ENCODE measurements around the gene DNAL1.

The DNAL1 gene

DNA sequence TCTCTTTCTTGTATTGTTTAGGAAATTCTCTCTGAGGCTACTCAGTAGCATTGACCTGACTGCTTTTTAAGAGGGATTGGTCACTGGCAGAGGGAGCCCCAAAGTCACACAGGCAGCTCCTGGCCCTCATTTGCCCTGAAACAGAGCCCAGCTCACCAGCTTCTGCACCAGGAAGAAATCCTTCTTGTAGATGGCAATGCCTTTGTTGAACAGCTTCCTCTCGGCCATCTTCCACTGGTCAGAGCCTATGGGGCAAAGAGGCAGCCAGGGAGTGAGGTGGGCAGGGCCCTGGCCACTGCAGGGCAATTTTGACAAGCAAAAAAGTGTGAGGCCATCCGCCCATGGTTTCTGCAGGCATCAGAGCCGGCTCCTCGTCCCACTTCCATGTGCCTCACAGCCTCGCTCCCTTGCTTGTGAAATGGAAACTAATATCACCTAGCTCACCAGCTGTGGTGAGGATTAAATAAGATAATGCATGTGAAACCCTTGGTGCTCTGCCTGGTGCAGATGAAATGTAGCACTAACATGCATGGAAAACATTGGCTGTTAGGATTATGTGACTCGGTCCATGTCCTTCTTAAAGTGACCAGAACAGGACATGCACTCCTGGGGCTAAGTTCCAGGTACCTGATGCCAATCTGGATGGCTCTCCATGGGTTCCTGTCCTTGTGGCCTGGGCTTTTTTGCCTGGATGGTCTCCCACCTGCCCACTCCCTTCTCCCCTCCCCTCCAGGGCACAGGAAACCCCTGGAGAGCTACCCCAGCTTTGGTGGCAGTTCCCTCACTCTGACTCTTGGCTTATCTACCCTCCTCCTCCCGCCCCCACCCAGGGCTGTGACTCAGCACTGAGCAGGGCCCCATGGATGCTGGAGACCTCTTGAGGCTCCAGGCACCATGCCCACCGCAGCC is 80.6 kb downstream of the DNAL1 start:
- no peak for TF ChIP-seq CTCF (IDR thresholded peaks at IDR 0.05; ENCODE audit: borderline replicate concordance, extremely low read depth, low read length, poor library complexity, severe bottlenecking)
- TF ChIP-seq EZH2 (IDR thresholded peaks at IDR 0.05; ENCODE audit: borderline replicate concordance, low read depth, low read length, severe bottlenecking) = no peak
- no peaks in the 10 kb centered on the region for H3K4me1 ChIP-seq (ENCODE audit: insufficient read depth, low read length)
- H3K4me3 ChIP-seq (ENCODE audit: low read depth in 1 of 2, low read length in 2 of 2) = no peak overlapping the region
- peaks cover 10% of the 10 kb centered on the region for H4K20me1 ChIP-seq (ENCODE audit: insufficient read depth, low read length)
- no peak overlapping the region for H2AFZ ChIP-seq (ENCODE audit: low read depth, low read length)
- H3K9me3 ChIP-seq (ENCODE audit: insufficient read depth, low read length, severe bottlenecking) = no peaks in the 10 kb centered on the region
- ATAC-seq (ENCODE audit: insufficient read depth, low read depth) (no peak), DNase-seq (no peak)
- peaks cover 99% of the 10 kb centered on the region for H3K36me3 ChIP-seq (ENCODE audit: insufficient read depth, low read length)
- H3K4me2 ChIP-seq (ENCODE audit: insufficient read depth, low read length) = no peak overlapping the region
- no peak overlapping the region for H3K9ac ChIP-seq (ENCODE audit: low read depth, low read length)
- H3K27me3 ChIP-seq (ENCODE audit: insufficient read depth, low read length, poor library complexity) = no peaks in the 10 kb centered on the region
- no peak overlapping the region for H3K27ac ChIP-seq (ENCODE audit: low read length)
- H3K79me2 ChIP-seq (ENCODE audit: insufficient read depth, low read length) = no peaks in the 10 kb centered on the region

DNA sequence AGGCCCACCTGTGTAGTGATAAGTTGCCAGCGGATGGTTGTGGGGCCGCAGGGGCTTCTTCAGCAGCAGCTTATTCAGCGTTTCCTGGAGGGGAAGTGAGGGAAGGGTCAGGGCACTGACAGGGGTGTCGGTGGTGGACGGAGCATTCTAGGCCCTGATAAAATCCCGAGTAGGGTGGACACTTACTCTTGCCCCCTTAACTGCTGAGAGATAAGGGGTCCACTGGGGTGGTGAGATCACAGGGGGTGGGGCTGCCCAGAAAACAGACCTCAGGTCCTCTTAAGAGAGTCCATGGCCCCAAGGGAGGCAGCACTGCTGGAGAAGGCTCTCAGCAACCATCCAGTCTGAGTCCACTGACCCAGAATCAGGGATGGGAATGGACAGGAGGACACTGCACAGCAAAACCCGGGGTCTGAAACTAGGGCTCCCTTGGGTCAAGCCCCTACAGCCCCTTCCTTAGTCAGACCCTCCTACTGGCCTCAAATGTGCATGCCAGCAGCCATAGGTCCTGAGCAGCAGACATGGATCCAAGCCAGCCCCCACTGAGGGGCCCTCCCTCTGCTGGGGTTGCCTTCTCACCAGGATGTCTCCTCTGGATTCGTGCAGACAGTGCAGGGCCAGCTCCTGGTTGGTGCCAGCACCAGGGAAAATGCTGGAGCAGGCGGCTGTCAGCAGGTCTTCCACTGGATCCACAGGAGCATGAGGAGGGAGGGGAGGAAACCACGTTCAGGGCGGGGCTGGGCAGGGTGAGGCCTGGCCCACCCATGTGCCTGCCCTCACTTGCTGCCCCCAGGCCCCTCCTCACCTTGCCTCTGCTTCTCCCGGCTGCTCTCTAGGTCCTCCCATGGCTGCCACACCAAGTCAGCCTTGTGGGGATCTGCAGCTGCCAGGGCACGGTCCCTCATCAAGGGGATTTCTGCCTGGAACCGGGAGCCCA is 81.5 kb downstream of the DNAL1 start:
- Histone ChIP-seq H3K79me2 (ENCODE audit: insufficient read depth, low read length) (no peaks in the 10 kb centered on the region), H3K4me3 (ENCODE audit: low read depth in 1 of 2, low read length in 2 of 2) (no peak overlapping the region), H3K27ac (ENCODE audit: low read length) (no peak overlapping the region), H3K36me3 (ENCODE audit: insufficient read depth, low read length) (peaks cover 98% of the 10 kb centered on the region), H4K20me1 (ENCODE audit: insufficient read depth, low read length) (peaks cover 13% of the 10 kb centered on the region), H3K27me3 (ENCODE audit: insufficient read depth, low read length, poor library complexity) (no peaks in the 10 kb centered on the region), H3K9me3 (ENCODE audit: insufficient read depth, low read length, severe bottlenecking) (no peaks in the 10 kb centered on the region), H2AFZ (ENCODE audit: low read depth, low read length) (no peak overlapping the region), H3K4me1 (ENCODE audit: insufficient read depth, low read length) (no peaks in the 10 kb centered on the region), H3K4me2 (ENCODE audit: insufficient read depth, low read length) (no peak overlapping the region), H3K9ac (ENCODE audit: low read depth, low read length) (no peak overlapping the region)
- ATAC-seq (ENCODE audit: insufficient read depth, low read depth) (no peak), DNase-seq (no peak)
- TF ChIP-seq EZH2 (IDR thresholded peaks at IDR 0.05; ENCODE audit: borderline replicate concordance, low read depth, low read length, severe bottlenecking) (no peak), CTCF (IDR thresholded peaks at IDR 0.05; ENCODE audit: borderline replicate concordance, extremely low read depth, low read length, poor library complexity, severe bottlenecking) (no peak)

GRCh38 chr14:73727166-73727565 is 82.4 kb downstream of the DNAL1 start:
- Histone ChIP-seq H3K79me2 (ENCODE audit: insufficient read depth, low read length) (peaks cover 7% of the 10 kb centered on the region; the same call in 1 of the 2 replicates), H2AFZ (ENCODE audit: low read depth, low read length) (no peak overlapping the region), H3K9me3 (ENCODE audit: insufficient read depth, low read length, severe bottlenecking) (no peaks in the 10 kb centered on the region), H3K27me3 (ENCODE audit: insufficient read depth, low read length, poor library complexity) (no peaks in the 10 kb centered on the region), H3K4me1 (ENCODE audit: insufficient read depth, low read length) (no peaks in the 10 kb centered on the region), H3K4me3 (ENCODE audit: low read depth in 1 of 2, low read length in 2 of 2) (no peak overlapping the region), H3K27ac (ENCODE audit: low read length) (no peak overlapping the region), H3K36me3 (ENCODE audit: insufficient read depth, low read length) (peaks cover 98% of the 10 kb centered on the region), H4K20me1 (ENCODE audit: insufficient read depth, low read length) (peaks cover 13% of the 10 kb centered on the region), H3K9ac (ENCODE audit: low read depth, low read length) (no peak overlapping the region), H3K4me2 (ENCODE audit: insufficient read depth, low read length) (no peak overlapping the region)
- TF ChIP-seq EZH2 (IDR thresholded peaks at IDR 0.05; ENCODE audit: borderline replicate concordance, low read depth, low read length, severe bottlenecking) = no peak
- no peak for TF ChIP-seq CTCF (IDR thresholded peaks at IDR 0.05; ENCODE audit: borderline replicate concordance, extremely low read depth, low read length, poor library complexity, severe bottlenecking)
- ATAC-seq (ENCODE audit: insufficient read depth, low read depth) = no peak
- no peak for DNase-seq
